GM23338 (cell line): ENCODE data around the gene SCNN1G. TPM values are rescaled to one million over a fixed set of nuclear protein-coding genes. Genes with fewer than 3 reads are reported as not detected.

Experiments used
- ATAC-seq: fragments of 200-7000 bp; cut with Tn5 transposase; 3 replicates; pipeline ENCODE4 v1.9.1; 2020
- DNase-seq: peaks from one replicate; pipeline ENCODE4 v3.0.0-alpha.2; 2015; ENCODE audit warnings: low spot score
- H2AFZ ChIP-seq: fragments of 200-600 bp; sonication (generic); 2 replicates; pipeline ENCODE4 v1.8.0; 2016; ENCODE audit warnings: antibody characterized with exemption, mild to moderate bottlenecking, moderate library complexity
- H3F3A ChIP-seq: fragments of 200-600 bp; sonication (generic); replicated peaks from 2 replicates; pipeline ENCODE4 v1.8.0; 2017; ENCODE audit warnings: antibody characterized with exemption, mixed run types, low read depth
- H3K27ac ChIP-seq: fragments of 200-600 bp; sonication (generic); 2 replicates; pipeline ENCODE4 v1.6.1; 2016; ENCODE audit warnings: low read depth
- H3K27me3 ChIP-seq: fragments of 200-600 bp; sonication (generic); 2 replicates; pipeline ENCODE4 v1.8.0; 2016; ENCODE audit warnings: mild to moderate bottlenecking, mixed run types, moderate library complexity; ENCODE audit not compliant: insufficient read depth
- H3K36me3 ChIP-seq: fragments of 200-600 bp; sonication (generic); 2 replicates; pipeline ENCODE4 v1.8.0; 2016; ENCODE audit warnings: mild to moderate bottlenecking; ENCODE audit not compliant: insufficient read depth
- H3K4me1 ChIP-seq: fragments of 200-600 bp; sonication (generic); 2 replicates; pipeline ENCODE4 v1.8.0; 2016; ENCODE audit warnings: mild to moderate bottlenecking, moderate library complexity; ENCODE audit not compliant: insufficient read depth
- H3K4me2 ChIP-seq: fragments of 200-600 bp; sonication (generic); 2 replicates; pipeline ENCODE4 v1.7.1; 2017; ENCODE audit warnings: mixed run types
- H3K4me3 ChIP-seq: fragments of 200-600 bp; sonication (generic); 2 replicates; pipeline ENCODE4 v1.6.1; 2016; ENCODE audit warnings: mixed run types
- H3K79me2 ChIP-seq: fragments of 200-600 bp; sonication (generic); replicated peaks from 2 replicates; pipeline ENCODE4 v1.8.0; 2017; ENCODE audit warnings: mild to moderate bottlenecking; ENCODE audit not compliant: insufficient read depth
- H3K9me2 ChIP-seq: fragments of 200-600 bp; sonication (generic); 2 replicates; pipeline ENCODE4 v1.8.0; 2017; ENCODE audit not compliant: insufficient read depth
- H4K20me1 ChIP-seq: fragments of 200-600 bp; sonication (generic); replicated peaks from 2 replicates; pipeline ENCODE4 v1.8.0; 2017; ENCODE audit warnings: mild to moderate bottlenecking; ENCODE audit not compliant: insufficient read depth
- H3K27ac Mint-ChIP-seq: 2 replicates; pipeline ENCODE4 v1.8.0; 2020; ENCODE audit warnings: inconsistent platforms, mild to moderate bottlenecking, moderate library complexity, mixed read lengths
- H3K27me3 Mint-ChIP-seq: 3 replicates; pipeline ENCODE4 v1.8.0; 2022; ENCODE audit warnings: low read depth, mild to moderate bottlenecking, moderate library complexity, mixed read lengths, inconsistent platforms; ENCODE audit not compliant: insufficient read depth, poor library complexity
- H3K36me3 Mint-ChIP-seq: 3 replicates; pipeline ENCODE4 v1.8.0; 2021; ENCODE audit warnings: low read depth, mild to moderate bottlenecking, inconsistent platforms, moderate library complexity, mixed read lengths
- H3K4me1 Mint-ChIP-seq: 3 replicates; pipeline ENCODE4 v1.8.0; 2020; ENCODE audit warnings: mild to moderate bottlenecking, inconsistent platforms, mixed read lengths
- H3K4me3 Mint-ChIP-seq: 3 replicates; pipeline ENCODE4 v1.8.0; 2021; ENCODE audit warnings: moderate library complexity, mild to moderate bottlenecking, inconsistent platforms, mixed read lengths
- H3K9me3 Mint-ChIP-seq: 3 replicates; pipeline ENCODE4 v1.8.0; 2020; ENCODE audit warnings: moderate library complexity, mild to moderate bottlenecking, inconsistent platforms, mixed read lengths
- EZH2 ChIP-seq: fragments of 200-600 bp; sonication (generic); IDR thresholded peaks from one replicate; pipeline ENCODE4 v1.8.0; 2017; ENCODE audit warnings: antibody characterized with exemption, mild to moderate bottlenecking, low read depth; ENCODE audit not compliant: unreplicated experiment
- POLR2AphosphoS5 ChIP-seq: IDR thresholded peaks from 2 replicates; pipeline ENCODE4 v1.6.1; 2016; ENCODE audit warnings: antibody characterized with exemption, low read depth
- polyA plus RNA-seq: library from polyadenylated mRNA; unstranded; fragments of >200 nt; fragmentation: Nextera tagmentation; extraction: Ambion mirVana; gene quantifications from 2 replicates; pipeline ENCODE4 v1.2.1, GENCODE V29; 2016
- total RNA-seq: library from RNA; depleted of rRNA; stranded (reverse); fragments of >200 nt; shearing (Covaris generic); gene quantifications from 2 replicates; pipeline ENCODE4 v1.2.3, GENCODE V29; 2014
- TF ChIP-seq, protein P1 (sequence below): fragments of 250-450 bp; sonication (Bioruptor Pico); IDR thresholded peaks from 2 replicates; pipeline ENCODE4 v1.5.0; 2020; ENCODE audit warnings: mild to moderate bottlenecking, moderate library complexity

SCNN1G gene
- total and polyA plus RNA-seq, 2 experiments from 2014 or later, result 0.97 to 1.1 TPM

DNA sequence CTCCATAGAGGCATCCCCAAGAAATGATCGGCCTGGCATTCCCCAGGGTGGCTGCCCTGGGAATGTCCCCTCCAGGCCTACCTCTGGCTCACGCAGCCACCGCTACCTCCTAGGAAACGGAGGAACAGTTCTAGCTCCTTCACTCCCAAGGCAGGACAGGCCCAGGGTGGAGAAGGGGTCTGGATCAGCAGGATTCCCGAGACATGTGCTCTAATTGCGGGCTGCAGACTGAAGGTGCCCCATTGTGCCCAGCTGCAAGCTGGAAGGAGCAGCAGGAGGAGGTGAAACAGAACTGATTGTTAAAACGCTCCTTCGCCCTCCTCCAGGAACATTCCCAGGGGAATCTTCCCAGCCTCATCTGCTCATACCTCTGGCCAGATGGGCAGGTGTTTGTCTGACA, 40.8 kb downstream of the SCNN1G start:
- Mint-ChIP-seq H3K27me3 (no peaks in the 10 kb centered on the region), H3K27ac (no peak overlapping the region), H3K36me3 (no peaks in the 10 kb centered on the region), H3K9me3 (no peaks in the 10 kb centered on the region), H3K4me1 (peaks cover 10% of the 10 kb centered on the region; the same call in 2 of the 3 replicates), H3K4me3 (no peak overlapping the region)
- TF ChIP-seq POLR2AphosphoS5, result no peak
- TF ChIP-seq, protein P1, sequence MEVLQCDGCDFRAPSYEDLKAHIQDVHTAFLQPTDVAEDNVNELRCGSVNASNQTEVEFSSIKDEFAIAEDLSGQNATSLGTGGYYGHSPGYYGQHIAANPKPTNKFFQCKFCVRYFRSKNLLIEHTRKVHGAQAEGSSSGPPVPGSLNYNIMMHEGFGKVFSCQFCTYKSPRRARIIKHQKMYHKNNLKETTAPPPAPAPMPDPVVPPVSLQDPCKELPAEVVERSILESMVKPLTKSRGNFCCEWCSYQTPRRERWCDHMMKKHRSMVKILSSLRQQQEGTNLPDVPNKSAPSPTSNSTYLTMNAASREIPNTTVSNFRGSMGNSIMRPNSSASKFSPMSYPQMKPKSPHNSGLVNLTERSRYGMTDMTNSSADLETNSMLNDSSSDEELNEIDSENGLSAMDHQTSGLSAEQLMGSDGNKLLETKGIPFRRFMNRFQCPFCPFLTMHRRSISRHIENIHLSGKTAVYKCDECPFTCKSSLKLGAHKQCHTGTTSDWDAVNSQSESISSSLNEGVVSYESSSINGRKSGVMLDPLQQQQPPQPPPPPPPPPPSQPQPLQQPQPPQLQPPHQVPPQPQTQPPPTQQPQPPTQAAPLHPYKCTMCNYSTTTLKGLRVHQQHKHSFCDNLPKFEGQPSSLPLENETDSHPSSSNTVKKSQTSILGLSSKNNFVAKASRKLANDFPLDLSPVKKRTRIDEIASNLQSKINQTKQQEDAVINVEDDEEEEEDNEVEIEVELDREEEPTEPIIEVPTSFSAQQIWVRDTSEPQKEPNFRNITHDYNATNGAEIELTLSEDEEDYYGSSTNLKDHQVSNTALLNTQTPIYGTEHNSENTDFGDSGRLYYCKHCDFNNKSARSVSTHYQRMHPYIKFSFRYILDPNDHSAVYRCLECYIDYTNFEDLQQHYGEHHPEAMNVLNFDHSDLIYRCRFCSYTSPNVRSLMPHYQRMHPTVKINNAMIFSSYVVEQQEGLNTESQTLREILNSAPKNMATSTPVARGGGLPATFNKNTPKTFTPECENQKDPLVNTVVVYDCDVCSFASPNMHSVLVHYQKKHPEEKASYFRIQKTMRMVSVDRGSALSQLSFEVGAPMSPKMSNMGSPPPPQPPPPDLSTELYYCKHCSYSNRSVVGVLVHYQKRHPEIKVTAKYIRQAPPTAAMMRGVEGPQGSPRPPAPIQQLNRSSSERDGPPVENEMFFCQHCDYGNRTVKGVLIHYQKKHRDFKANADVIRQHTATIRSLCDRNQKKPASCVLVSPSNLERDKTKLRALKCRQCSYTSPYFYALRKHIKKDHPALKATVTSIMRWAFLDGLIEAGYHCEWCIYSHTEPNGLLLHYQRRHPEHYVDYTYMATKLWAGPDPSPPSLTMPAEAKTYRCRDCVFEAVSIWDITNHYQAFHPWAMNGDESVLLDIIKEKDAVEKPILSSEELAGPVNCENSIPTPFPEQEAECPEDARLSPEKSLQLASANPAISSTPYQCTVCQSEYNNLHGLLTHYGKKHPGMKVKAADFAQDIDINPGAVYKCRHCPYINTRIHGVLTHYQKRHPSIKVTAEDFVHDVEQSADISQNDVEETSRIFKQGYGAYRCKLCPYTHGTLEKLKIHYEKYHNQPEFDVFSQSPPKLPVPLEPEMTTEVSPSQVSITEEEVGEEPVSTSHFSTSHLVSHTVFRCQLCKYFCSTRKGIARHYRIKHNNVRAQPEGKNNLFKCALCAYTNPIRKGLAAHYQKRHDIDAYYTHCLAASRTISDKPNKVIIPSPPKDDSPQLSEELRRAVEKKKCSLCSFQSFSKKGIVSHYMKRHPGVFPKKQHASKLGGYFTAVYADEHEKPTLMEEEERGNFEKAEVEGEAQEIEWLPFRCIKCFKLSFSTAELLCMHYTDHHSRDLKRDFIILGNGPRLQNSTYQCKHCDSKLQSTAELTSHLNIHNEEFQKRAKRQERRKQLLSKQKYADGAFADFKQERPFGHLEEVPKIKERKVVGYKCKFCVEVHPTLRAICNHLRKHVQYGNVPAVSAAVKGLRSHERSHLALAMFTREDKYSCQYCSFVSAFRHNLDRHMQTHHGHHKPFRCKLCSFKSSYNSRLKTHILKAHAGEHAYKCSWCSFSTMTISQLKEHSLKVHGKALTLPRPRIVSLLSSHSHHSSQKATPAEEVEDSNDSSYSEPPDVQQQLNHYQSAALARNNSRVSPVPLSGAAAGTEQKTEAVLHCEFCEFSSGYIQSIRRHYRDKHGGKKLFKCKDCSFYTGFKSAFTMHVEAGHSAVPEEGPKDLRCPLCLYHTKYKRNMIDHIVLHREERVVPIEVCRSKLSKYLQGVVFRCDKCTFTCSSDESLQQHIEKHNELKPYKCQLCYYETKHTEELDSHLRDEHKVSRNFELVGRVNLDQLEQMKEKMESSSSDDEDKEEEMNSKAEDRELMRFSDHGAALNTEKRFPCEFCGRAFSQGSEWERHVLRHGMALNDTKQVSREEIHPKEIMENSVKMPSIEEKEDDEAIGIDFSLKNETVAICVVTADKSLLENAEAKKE (CRISPR knock-in tag), result 0 out of 2 replicates have a peak, but pooled peaks have one; percentile 17
- Histone ChIP-seq H3K36me3 (no peaks in the 10 kb centered on the region), H3K9me2 (peaks cover 16% of the 10 kb centered on the region), H3K4me3 (no peak overlapping the region), H2AFZ (peak overlapping the region; percentile 82), H3K4me1 (peaks cover 8% of the 10 kb centered on the region; the same call in 1 of the 2 replicates), H3K27me3 (no peaks in the 10 kb centered on the region), H3K79me2 (no peaks in the 10 kb centered on the region), H3K27ac (no peak overlapping the region), H3K4me2 (no peak overlapping the region), H4K20me1 (no peaks in the 10 kb centered on the region), H3F3A (no peaks in the 10 kb centered on the region)
- ATAC-seq (peak; percentile 61), DNase-seq (peak; percentile 50)

DNA sequence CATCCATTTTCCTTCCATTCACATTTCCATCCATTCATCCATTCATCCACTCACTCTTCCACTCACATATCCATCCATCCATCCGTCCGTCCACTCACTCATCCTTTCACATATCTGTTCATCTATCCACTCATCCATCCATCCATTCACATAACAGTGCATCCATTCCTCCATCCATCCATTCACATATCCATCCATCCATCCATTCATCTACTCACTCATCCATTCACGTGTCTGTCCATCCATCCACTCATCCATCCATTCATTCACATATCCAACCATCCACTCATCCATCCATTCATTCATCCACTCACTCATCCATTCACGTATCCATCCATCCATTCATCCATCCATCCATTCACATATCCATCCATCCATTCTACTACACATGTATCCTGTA, 42.6 kb downstream of the SCNN1G start:
- Mint-ChIP-seq H3K9me3 (no peaks in the 10 kb centered on the region), H3K4me1 (peaks cover 10% of the 10 kb centered on the region; the same call in 2 of the 3 replicates), H3K27ac (no peak overlapping the region), H3K36me3 (no peaks in the 10 kb centered on the region), H3K4me3 (no peak overlapping the region), H3K27me3 (no peaks in the 10 kb centered on the region)
- Histone ChIP-seq H3K4me2 (no peak overlapping the region), H4K20me1 (no peaks in the 10 kb centered on the region), H3K36me3 (no peaks in the 10 kb centered on the region), H2AFZ (no peak overlapping the region), H3K4me1 (peaks cover 8% of the 10 kb centered on the region; the same call in 1 of the 2 replicates), H3K79me2 (no peaks in the 10 kb centered on the region), H3F3A (no peaks in the 10 kb centered on the region), H3K4me3 (no peak overlapping the region), H3K9me2 (peaks cover 16% of the 10 kb centered on the region), H3K27ac (no peak overlapping the region), H3K27me3 (no peaks in the 10 kb centered on the region)
- ATAC-seq (no peak), DNase-seq (no peak)
- TF ChIP-seq, protein P1 (CRISPR knock-in tag), result no peak
- no peak for TF ChIP-seq EZH2
